Prostate gland (tissue), 2 donors: Measurements from ENCODE around the gene KIAA0232. TPM values are rescaled to one million over a fixed set of nuclear protein-coding genes. Genes with fewer than 3 reads are reported as not detected.

ENCODE experiments used
- DNase-seq: peaks from one replicate; pipeline ENCODE4 v3.0.0-alpha.2; 2019; ENCODE audit warnings: low spot score
- H3K27ac ChIP-seq, 2 donors: fragments of 200-600 bp; sonication (generic); 2 replicates each; pipeline ENCODE4 v1.5.1; 2017 to 2019
- H3K27me3 ChIP-seq: fragments of 200-600 bp; sonication (generic); replicated peaks from 2 replicates; pipeline ENCODE4 v1.5.1; 2019; ENCODE audit not compliant: insufficient read depth
- H3K36me3 ChIP-seq, 2 donors: fragments of 200-600 bp; sonication (generic); 1 replicate in 1 of 2; 2 replicates in 1 of 2; pipeline versions ENCODE4 v1.5.1 to v1.8.1; 2017 to 2019
- H3K4me1 ChIP-seq: fragments of 200-600 bp; sonication (generic); replicated peaks from 2 replicates; pipeline ENCODE4 v1.5.1; 2019
- H3K4me3 ChIP-seq, 2 donors: fragments of 200-600 bp; sonication (generic); 2 replicates each; pipeline ENCODE4 v1.5.1; 2017 to 2019
- H3K9me3 ChIP-seq: fragments of 200-600 bp; sonication (generic); 2 replicates; pipeline ENCODE4 v1.5.1; 2017
- CTCF ChIP-seq, 4 experiments: fragments of 200-600 bp in 2 of 4; fragments of 450-650 bp in 2 of 4; sonication (generic) in 2 of 4; IDR thresholded peaks; 1 replicate in 3 of 4; 2 replicates in 1 of 4; pipeline ENCODE4 v1.5.1; 2016 to 2019; ENCODE audit warnings: antibody characterized with exemption in 4 of 4, mild to moderate bottlenecking in 2 of 4, moderate library complexity in 2 of 4
- POLR2A ChIP-seq: fragments of 450-650 bp; IDR thresholded peaks from one replicate; pipeline ENCODE4 v1.6.1; 2016; ENCODE audit warnings: antibody characterized with exemption, mild to moderate bottlenecking
- POLR2AphosphoS5 ChIP-seq: sonication (generic); formaldehyde crosslinking; IDR thresholded peaks from one replicate; pipeline ENCODE4 v1.6.1; 2017; ENCODE audit warnings: antibody characterized with exemption
- WGBS: methylation state at CpG from one replicate; pipeline ENCODE4 v1.1.5; 2018; 5-methylcytosine and 5-hydroxymethylcytosine counted together
- intact Hi-C: fragments of 100-400 bp; cut with DNase I; formaldehyde crosslinking; loops from one replicate; pipeline ENCODE4 v1.14.2; 2022
- total RNA-seq, 2 donors: library from RNA; depleted of rRNA; stranded (reverse); fragments of >200 nt; gene quantifications; one replicate each; pipeline ENCODE4 v1.1.0, GENCODE V29; 2016

KIAA0232 gene
- total RNA-seq, 2 donors from 2014 or later, result 35.3 to 42.1 TPM

GRCh38 chr4:6803246-6803645 lies 20.7 kb downstream of the KIAA0232 start:
- intact Hi-C loops, result no loop called here
- H3K4me1 ChIP-seq, result no peaks in the 10 kb centered on the region
- H3K4me3 ChIP-seq, result no peak overlapping the region
- H3K36me3 ChIP-seq, result no peaks in the 10 kb centered on the region
- H3K27me3 ChIP-seq, result no peaks in the 10 kb centered on the region
- no peak for TF ChIP-seq POLR2A
- TF ChIP-seq POLR2AphosphoS5, result no peak
- no peak for TF ChIP-seq CTCF (IDR thresholded peaks at IDR 0.05)
- no peaks in the 10 kb centered on the region for H3K9me3 ChIP-seq
- 85% methylated on average over 1 of the region's 1 CpG for WGBS
- H3K27ac ChIP-seq, result no peak overlapping the region
- no peak for DNase-seq

DNA sequence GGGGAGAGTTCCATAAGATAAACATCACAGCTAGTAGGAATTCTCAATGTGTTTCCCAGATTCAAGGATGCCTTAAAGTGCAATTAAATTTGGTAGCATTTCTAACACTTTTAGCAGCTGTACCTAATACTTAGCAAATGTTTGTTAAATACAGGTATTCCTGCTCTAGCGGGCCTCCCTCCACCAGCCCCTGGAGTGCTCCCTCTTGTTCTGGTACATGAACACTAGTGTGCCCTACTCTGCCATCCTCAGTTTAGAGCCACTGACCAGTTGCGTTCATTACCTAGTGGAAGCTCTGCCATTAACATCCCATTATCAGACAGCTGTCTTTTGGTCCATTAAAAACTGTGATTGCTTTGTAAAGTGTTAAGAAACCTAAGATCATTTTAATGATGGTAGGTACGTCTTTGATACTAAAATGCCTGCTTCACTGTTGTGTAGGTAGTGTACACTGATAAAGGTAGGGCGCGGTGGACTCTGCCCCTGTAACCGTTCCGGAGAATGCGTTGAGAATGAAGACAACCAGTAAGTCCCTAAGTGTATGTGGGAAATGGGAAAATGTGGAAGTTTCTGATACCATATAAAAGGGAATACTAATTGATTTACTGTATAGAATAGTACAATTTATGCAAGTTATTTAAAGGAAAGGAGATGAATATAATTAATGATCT lies 21.7 kb downstream of the KIAA0232 start:
- Histone ChIP-seq H3K27me3 (no peaks in the 10 kb centered on the region), H3K9me3 (no peaks in the 10 kb centered on the region), H3K4me1 (no peaks in the 10 kb centered on the region), H3K4me3 (no peak overlapping the region), H3K36me3 (no peaks in the 10 kb centered on the region), H3K27ac (no peak overlapping the region)
- WGBS, result 92% methylated on average over 8 of the region's 8 CpGs
- TF ChIP-seq POLR2A (no peak), POLR2AphosphoS5 (no peak), CTCF (IDR thresholded peaks at IDR 0.05) (no peak)
- intact Hi-C loops, result no loop called here
- no peak for DNase-seq

DNA sequence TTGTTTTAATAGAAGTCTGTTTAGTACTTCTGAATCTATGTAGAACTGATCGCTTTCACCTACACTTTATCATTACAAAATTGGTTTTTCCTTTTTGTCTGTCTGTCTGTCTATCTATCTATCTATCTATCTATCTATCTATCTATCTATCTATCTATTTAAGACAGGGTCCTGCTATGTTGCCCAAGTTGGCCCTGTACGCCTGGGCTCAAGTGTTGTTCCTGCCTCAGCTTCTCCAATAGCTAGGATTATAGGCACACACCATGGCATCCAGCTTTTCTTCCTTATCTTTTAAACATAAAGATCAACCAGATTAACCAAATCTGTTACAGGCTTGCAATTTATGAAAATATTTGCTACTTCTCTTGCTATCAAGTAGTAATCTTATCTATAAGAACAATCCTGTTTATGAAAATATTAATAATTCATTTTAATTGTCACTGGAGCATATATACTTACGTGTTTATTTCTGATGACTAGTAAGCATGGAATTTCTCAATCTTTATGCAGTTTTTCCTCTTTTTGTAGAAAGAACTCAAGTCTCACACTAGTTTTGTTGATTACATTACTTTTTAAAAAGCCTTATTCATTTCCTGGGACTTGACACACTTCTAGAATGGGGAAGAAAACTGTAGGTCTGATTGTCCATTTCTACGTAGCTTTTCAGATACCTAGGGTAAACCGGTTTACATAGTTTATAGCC lies 24.5 kb downstream of the KIAA0232 start:
- no peak for TF ChIP-seq POLR2AphosphoS5
- TF ChIP-seq POLR2A, result no peak
- no peak for TF ChIP-seq CTCF (IDR thresholded peaks at IDR 0.05)
- Histone ChIP-seq H3K27ac (no peak overlapping the region), H3K36me3 (no peaks in the 10 kb centered on the region), H3K4me3 (no peak overlapping the region), H3K27me3 (no peaks in the 10 kb centered on the region), H3K9me3 (no peaks in the 10 kb centered on the region), H3K4me1 (no peaks in the 10 kb centered on the region)
- DNase-seq, result no peak
- intact Hi-C loops, result no loop called here
- 81% methylated on average over 5 of the region's 5 CpGs for WGBS

DNA sequence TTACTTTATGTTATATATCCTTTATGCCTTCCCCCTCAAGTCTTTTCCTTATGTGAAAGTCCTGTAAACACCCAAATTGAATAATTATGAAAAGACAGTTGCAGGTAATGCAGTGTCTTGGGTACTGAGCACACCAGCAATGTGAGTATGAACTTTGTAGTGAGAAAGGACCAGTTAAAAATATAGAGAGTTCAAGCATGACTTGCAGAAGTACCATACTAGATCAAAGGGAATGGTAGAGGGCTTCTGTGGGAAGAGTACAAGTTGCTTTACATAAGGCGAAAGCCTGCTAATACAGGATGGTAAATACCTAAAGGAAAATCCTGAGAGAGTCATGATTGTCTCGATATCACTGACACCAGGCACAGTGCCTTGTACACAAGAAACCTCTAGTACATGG lies 25.7 kb downstream of the KIAA0232 start:
- WGBS, result 97% methylated on average over 2 of the region's 2 CpGs

More for the DNA sequence above, 25.7 kb downstream of the KIAA0232 start:
- Histone ChIP-seq H3K27ac (no peak overlapping the region), H3K27me3 (no peaks in the 10 kb centered on the region), H3K4me1 (no peaks in the 10 kb centered on the region), H3K36me3 (no peaks in the 10 kb centered on the region), H3K9me3 (no peaks in the 10 kb centered on the region), H3K4me3 (no peak overlapping the region)
- intact Hi-C loops, result no loop called here
- no peak for DNase-seq
- no peak for TF ChIP-seq CTCF (IDR thresholded peaks at IDR 0.05)
